22Rv1 (cell line): ENCODE results near the gene ARMC5.
"Not testable (repeated sequence)": the region's sequence is repeated elsewhere in the genome, so short reads cannot be mapped to it uniquely, and the experiment has no call there.

Experiments
- CTCF ChIP-seq: fragments of 450-650 bp; IDR thresholded peaks from 2 replicates; pipeline ENCODE4 v1.5.1; 2017; ENCODE audit warnings: mild to moderate bottlenecking
- ZFX ChIP-seq: fragments of 450-650 bp; IDR thresholded peaks from 2 replicates; pipeline ENCODE4 v1.6.1; 2017; ENCODE audit warnings: antibody characterized with exemption, borderline replicate concordance

- not testable (repeated sequence) for TF ChIP-seq ZFX, CTCF
Measured at GRCh38 chr16:31445931-31446330, 13.4 kb upstream of the ARMC5 start.
